Naive B cell (primary cell): ENCODE results near the gene PAX1. TPM values are rescaled to one million over a fixed set of nuclear protein-coding genes. Genes with fewer than 3 reads are reported as not detected.

Experiments used
- ATAC-seq, 2 donors: fragments of 150-1000 bp; cut with Tn5 transposase; 2 replicates each; pipeline ENCODE4 v1.10.0; 2021; ENCODE audit warnings: low read depth in 2 of 2, mild to moderate bottlenecking in 2 of 2, moderate library complexity in 2 of 2
- DNase-seq: peaks from one replicate; pipeline ENCODE4 v3.0.0; 2022
- H3K27ac Mint-ChIP-seq, 6 donors: one replicate each; pipeline ENCODE4 v1.8.0; 2020 to 2022; ENCODE audit warnings: mild to moderate bottlenecking in 6 of 6, mixed read lengths in 6 of 6, moderate library complexity in 5 of 6, inconsistent platforms in 2 of 6
- H3K27me3 Mint-ChIP-seq, 3 donors: one replicate each; pipeline ENCODE4 v1.8.0; 2021 to 2022; ENCODE audit warnings: mixed read lengths in 3 of 3, mild to moderate bottlenecking in 1 of 3
- H3K36me3 Mint-ChIP-seq, 2 donors: one replicate each; pipeline ENCODE4 v1.8.0; 2020 to 2022; ENCODE audit warnings: mixed read lengths in 2 of 2, inconsistent platforms in 1 of 2, mild to moderate bottlenecking in 1 of 2
- H3K4me1 Mint-ChIP-seq, 3 donors: one replicate each; pipeline ENCODE4 v1.8.0; 2020 to 2022; ENCODE audit warnings: mixed read lengths in 3 of 3, inconsistent platforms in 1 of 3, mild to moderate bottlenecking in 1 of 3, moderate library complexity in 1 of 3
- H3K4me3 Mint-ChIP-seq, 8 donors: one replicate each; pipeline ENCODE4 v1.8.0; 2020 to 2022; ENCODE audit warnings: mild to moderate bottlenecking in 8 of 8, mixed read lengths in 8 of 8, moderate library complexity in 8 of 8, inconsistent platforms in 2 of 8
- H3K9me3 Mint-ChIP-seq, 7 donors: one replicate each; pipeline ENCODE4 v1.8.0; 2020 to 2022; ENCODE audit warnings: mixed read lengths in 7 of 7, mild to moderate bottlenecking in 5 of 7, inconsistent platforms in 2 of 7, moderate library complexity in 1 of 7
- polyA plus RNA-seq, 6 donors: library from polyadenylated mRNA; unstranded; fragments of 300-500 nt; fragmentation: Illumina TruSeq; gene quantifications; one replicate each; pipeline ENCODE4 v1.2.3, GENCODE V29; 2021; ENCODE audit warnings: low read depth in 6 of 6

The PAX1 gene
- polyA plus RNA-seq, 6 donors from 2014 or later = not detected

GRCh38 chr20:21684671-21685070 lies 20.8 kb upstream of the PAX1 start:
- H3K4me3 Mint-ChIP-seq = no peak overlapping the region
- H3K27me3 Mint-ChIP-seq = peaks cover 0 to 29% (median 15%) of the 10 kb centered on the region in 3 donors
- DNase-seq (no peak), ATAC-seq (no peak)
- H3K4me1 Mint-ChIP-seq = no peaks in the 10 kb centered on the region
- H3K27ac Mint-ChIP-seq = no peak overlapping the region
- H3K36me3 Mint-ChIP-seq = no peaks in the 10 kb centered on the region
- peaks cover 0 to 2% (median 0%) of the 10 kb centered on the region in 7 donors for H3K9me3 Mint-ChIP-seq

GRCh38 chr20:21685981-21686380 lies 19.5 kb upstream of the PAX1 start:
- DNase-seq (no peak), ATAC-seq (no peak)
- no peak overlapping the region for H3K27ac Mint-ChIP-seq
- H3K36me3 Mint-ChIP-seq = no peaks in the 10 kb centered on the region
- H3K4me1 Mint-ChIP-seq = no peaks in the 10 kb centered on the region
- H3K27me3 Mint-ChIP-seq = peaks cover 4 to 28% (median 15%) of the 10 kb centered on the region in 3 donors
- no peak overlapping the region for H3K4me3 Mint-ChIP-seq
- peaks cover 0 to 2% (median 0%) of the 10 kb centered on the region in 7 donors for H3K9me3 Mint-ChIP-seq

- no peaks in the 10 kb centered on the region for H3K36me3 Mint-ChIP-seq
- no peak overlapping the region for H3K4me3 Mint-ChIP-seq
- H3K4me1 Mint-ChIP-seq = no peaks in the 10 kb centered on the region
- H3K27me3 Mint-ChIP-seq = peaks cover 36 to 42% (median 39%) of the 10 kb centered on the region in 3 donors
- peaks cover 0 to 6% (median 1%) of the 10 kb centered on the region in 7 donors for H3K9me3 Mint-ChIP-seq
- ATAC-seq (no peak), DNase-seq (no peak)
- no peak overlapping the region for H3K27ac Mint-ChIP-seq
These were observed 12.1 kb upstream of the PAX1 start for GRCh38 chr20:21693322-21693721.

- Mint-ChIP-seq H3K9me3 (peaks cover 0 to 3% (median 0%) of the 10 kb centered on the region in 7 donors), H3K36me3 (no peaks in the 10 kb centered on the region), H3K4me1 (peaks cover 0 to 4% (median 0%) of the 10 kb centered on the region in 3 donors), H3K4me3 (no peak overlapping the region), H3K27me3 (peaks cover 69 to 81% (median 78%) of the 10 kb centered on the region in 3 donors), H3K27ac (no peak overlapping the region)
- no peak for DNase-seq
- ATAC-seq = no peak
These were observed 6.8 kb upstream of the PAX1 start for GRCh38 chr20:21698494-21699215.

DNA sequence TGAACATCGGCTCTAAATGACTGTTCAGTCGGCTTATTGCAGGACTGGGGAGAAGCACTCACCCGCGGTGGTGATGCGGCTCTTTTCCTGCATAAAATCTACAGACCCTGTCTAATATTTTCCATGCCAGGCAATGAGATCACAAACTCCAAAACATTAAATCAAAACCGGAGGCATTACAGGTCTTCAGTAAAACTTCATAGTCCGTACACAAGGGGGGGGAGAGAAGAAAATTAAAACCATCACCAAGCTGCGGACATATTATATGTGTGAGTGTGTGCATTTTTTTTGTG lies 6.3 kb upstream of the PAX1 start:
- ATAC-seq = no peak
- H3K27me3 Mint-ChIP-seq = peaks cover 70 to 84% (median 80%) of the 10 kb centered on the region in 3 donors

DNA sequence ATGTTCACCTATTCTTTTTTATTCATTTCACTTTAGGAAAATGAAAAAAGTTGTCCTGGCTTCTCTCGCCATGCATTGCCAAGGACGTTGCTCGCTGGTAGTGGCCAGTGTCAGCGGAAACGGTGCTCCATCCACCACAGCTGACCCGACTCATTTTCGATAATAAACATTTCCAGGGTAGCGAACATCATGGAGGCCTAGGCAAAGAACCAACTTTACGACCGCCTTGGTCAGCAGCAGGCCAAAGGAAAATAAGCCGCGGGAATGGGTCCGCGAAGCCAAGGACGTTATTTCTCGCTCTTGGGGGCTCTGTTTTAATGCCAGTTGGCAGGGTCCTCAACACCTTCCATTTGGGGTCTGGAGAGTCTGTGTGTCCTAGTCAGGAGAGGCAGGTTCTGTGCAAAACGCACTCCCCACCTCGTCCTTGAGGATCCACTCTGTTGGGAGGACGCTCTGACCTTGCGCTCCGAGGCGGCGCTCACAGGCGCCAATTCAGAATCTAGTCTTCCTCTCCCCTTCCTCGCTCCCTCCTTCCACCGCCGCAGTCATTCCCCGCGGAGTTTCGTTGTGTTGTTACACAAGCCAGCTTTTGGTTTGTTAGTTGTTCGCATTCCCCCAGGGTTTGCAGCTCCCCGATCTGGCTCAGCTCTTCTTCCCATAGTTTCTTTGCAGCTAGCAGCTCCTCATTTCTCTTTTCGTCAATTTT lies 4.1 kb upstream of the PAX1 start:
- peak overlapping the region in 1 of 8 donors; percentile 40 for H3K4me3 Mint-ChIP-seq
- ATAC-seq (no peak), DNase-seq (no peak)
- peaks cover 64 to 82% (median 80%) of the 10 kb centered on the region in 3 donors for H3K27me3 Mint-ChIP-seq
- peaks cover 0 to 8% (median 7%) of the 10 kb centered on the region in 3 donors for H3K4me1 Mint-ChIP-seq
- no peak overlapping the region for H3K27ac Mint-ChIP-seq
- H3K36me3 Mint-ChIP-seq = no peaks in the 10 kb centered on the region
- peaks cover 0 to 2% (median 0%) of the 10 kb centered on the region in 7 donors for H3K9me3 Mint-ChIP-seq

More for the DNA sequence above, 6.3 kb upstream of the PAX1 start:
- H3K4me1 Mint-ChIP-seq = peaks cover 0 to 4% (median 0%) of the 10 kb centered on the region in 3 donors
- DNase-seq = no peak
- H3K9me3 Mint-ChIP-seq = peaks cover 0 to 3% (median 0%) of the 10 kb centered on the region in 7 donors
- no peak overlapping the region for H3K27ac Mint-ChIP-seq
- no peaks in the 10 kb centered on the region for H3K36me3 Mint-ChIP-seq
- H3K4me3 Mint-ChIP-seq = no peak overlapping the region

DNA sequence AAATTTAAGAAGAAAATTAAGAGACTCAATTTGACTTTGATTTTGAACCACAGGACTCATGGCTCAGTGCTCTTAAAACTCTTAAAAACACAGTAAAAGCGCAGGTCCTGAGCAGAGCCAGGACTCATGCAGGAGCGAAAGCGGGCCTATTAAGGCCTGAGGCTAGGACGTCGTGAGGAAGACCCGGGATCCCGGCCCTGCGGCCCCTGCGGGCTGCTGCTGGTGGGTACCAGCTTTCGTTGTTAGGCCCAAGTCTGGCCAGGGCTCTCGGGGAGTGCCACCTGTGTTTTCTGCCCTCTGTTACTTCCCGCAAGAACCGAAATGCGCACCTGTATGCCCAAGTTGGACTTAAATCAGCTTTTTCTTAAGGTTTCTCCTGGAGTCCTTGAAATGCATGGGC lies 3.4 kb upstream of the PAX1 start:
- Mint-ChIP-seq H3K27ac (no peak overlapping the region), H3K27me3 (peaks cover 57 to 89% (median 78%) of the 10 kb centered on the region in 3 donors), H3K4me3 (no peak overlapping the region), H3K4me1 (peaks cover 0 to 8% (median 7%) of the 10 kb centered on the region in 3 donors), H3K36me3 (no peaks in the 10 kb centered on the region), H3K9me3 (peaks cover 0 to 2% (median 0%) of the 10 kb centered on the region in 7 donors)
- ATAC-seq = no peak
- DNase-seq = no peak

- no peak for DNase-seq
- H3K27ac Mint-ChIP-seq = no peak overlapping the region
- peaks cover 0 to 8% (median 7%) of the 10 kb centered on the region in 3 donors for H3K4me1 Mint-ChIP-seq
- ATAC-seq = no peak
- peaks cover 57 to 94% (median 83%) of the 10 kb centered on the region in 3 donors for H3K27me3 Mint-ChIP-seq
- peaks cover 0 to 6% (median 0%) of the 10 kb centered on the region in 7 donors for H3K9me3 Mint-ChIP-seq
- H3K4me3 Mint-ChIP-seq = no peak overlapping the region
- H3K36me3 Mint-ChIP-seq = no peaks in the 10 kb centered on the region
These were observed 2.7 kb upstream of the PAX1 start for GRCh38 chr20:21702553-21703470.

GRCh38 chr20:21703717-21704407 lies 1.6 kb upstream of the PAX1 start:
- H3K36me3 Mint-ChIP-seq = no peaks in the 10 kb centered on the region
- DNase-seq = no peak
- H3K4me1 Mint-ChIP-seq = peaks cover 0 to 8% (median 7%) of the 10 kb centered on the region in 3 donors
- H3K27ac Mint-ChIP-seq = peak overlapping the region in 1 of 6 donors; percentile 63
- peaks cover 56 to 94% (median 84%) of the 10 kb centered on the region in 3 donors for H3K27me3 Mint-ChIP-seq
- peaks cover 0 to 6% (median 0%) of the 10 kb centered on the region in 7 donors for H3K9me3 Mint-ChIP-seq
- no peak for ATAC-seq
- peak overlapping the region in 1 of 8 donors; percentile 64 for H3K4me3 Mint-ChIP-seq

GRCh38 chr20:21704408-21705385 lies 767 bp upstream of the PAX1 start:
- Mint-ChIP-seq H3K4me3 (peak overlapping the region in 2 of 8 donors; percentile 37 to 63), H3K36me3 (no peaks in the 10 kb centered on the region), H3K4me1 (peaks cover 0 to 8% (median 7%) of the 10 kb centered on the region in 3 donors), H3K9me3 (peaks cover 0 to 6% (median 0%) of the 10 kb centered on the region in 7 donors), H3K27ac (peak overlapping the region in 1 of 6 donors; percentile 43), H3K27me3 (peaks cover 54 to 94% (median 84%) of the 10 kb centered on the region in 3 donors)
- ATAC-seq (no peak), DNase-seq (no peak)

DNA sequence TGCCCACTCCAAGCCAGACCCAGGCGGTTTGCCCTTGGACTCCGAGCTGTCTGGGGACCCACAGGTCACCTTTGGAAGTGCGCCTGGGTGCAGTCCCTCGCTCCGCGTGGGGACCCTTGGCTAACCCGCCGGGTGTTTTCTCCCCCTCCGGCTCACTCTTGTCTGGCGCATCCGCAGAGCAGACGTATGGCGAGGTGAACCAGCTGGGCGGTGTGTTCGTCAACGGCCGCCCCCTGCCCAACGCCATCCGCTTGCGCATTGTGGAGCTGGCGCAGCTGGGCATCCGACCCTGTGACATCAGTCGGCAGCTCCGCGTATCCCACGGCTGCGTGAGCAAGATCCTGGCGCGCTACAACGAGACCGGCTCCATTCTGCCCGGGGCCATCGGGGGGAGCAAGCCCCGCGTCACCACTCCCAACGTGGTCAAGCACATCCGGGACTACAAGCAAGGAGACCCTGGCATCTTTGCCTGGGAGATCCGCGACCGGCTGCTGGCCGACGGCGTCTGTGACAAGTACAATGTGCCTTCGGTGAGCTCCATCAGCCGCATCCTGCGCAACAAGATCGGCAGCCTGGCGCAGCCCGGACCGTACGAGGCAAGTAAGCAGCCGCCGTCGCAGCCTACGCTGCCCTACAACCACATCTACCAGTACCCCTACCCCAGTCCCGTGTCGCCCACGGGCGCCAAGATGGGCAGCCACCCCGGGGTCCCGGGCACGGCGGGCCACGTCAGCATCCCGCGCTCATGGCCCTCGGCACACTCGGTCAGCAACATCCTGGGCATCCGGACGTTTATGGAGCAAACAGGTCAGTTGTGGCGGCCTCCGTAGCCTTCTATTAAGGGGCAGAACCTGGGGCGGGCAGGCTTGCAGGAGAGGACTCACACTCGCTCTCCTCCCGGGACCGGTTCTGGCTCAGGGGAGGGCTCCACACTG lies 1.1 kb downstream of the PAX1 start:
- ATAC-seq (no peak), DNase-seq (no peak)
- H3K9me3 Mint-ChIP-seq = peaks cover 0 to 6% (median 0%) of the 10 kb centered on the region in 7 donors
- H3K27me3 Mint-ChIP-seq = peaks cover 44 to 91% (median 78%) of the 10 kb centered on the region in 3 donors
- H3K27ac Mint-ChIP-seq = no peak overlapping the region
- H3K4me1 Mint-ChIP-seq = peaks cover 0 to 8% (median 6%) of the 10 kb centered on the region in 3 donors
- H3K36me3 Mint-ChIP-seq = no peaks in the 10 kb centered on the region
- H3K4me3 Mint-ChIP-seq = no peak overlapping the region
